ENCODE results near the gene PRXL2B.

Gene PRXL2B

DNA sequence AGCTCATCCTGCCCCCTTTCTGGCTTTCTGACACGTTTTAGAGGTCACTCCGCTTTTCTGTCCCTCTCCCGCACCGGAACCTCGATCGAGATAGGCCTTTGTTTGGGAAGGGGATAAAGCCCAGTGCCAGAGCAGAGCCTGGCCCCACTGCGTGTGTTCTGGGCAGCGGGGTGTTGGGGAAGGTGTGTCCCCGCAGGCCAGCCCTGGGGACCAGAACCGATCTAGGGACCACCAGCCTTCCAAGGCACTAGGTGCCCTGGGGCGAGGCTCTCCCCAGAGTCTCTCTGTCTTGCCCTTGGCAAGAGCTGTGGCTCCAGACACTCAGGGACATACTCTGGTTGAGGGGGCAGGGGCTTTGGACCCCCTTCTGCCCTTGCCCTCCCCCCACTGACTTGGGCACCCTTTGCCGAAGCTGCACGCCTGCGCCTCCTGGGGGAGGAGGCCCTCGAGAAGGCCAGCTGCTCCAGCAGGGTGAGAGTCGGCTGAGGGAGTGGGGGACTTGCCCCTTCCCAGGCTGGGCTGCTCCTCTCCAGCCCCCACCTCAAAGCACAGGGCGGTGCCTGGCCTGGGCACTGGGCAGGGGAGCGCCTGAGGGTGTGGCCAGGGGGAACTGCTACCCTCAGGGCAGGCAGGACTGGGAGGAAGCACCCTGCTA is 16.4 kb downstream of the PRXL2B start:
- DNase-seq = no peak

DNA sequence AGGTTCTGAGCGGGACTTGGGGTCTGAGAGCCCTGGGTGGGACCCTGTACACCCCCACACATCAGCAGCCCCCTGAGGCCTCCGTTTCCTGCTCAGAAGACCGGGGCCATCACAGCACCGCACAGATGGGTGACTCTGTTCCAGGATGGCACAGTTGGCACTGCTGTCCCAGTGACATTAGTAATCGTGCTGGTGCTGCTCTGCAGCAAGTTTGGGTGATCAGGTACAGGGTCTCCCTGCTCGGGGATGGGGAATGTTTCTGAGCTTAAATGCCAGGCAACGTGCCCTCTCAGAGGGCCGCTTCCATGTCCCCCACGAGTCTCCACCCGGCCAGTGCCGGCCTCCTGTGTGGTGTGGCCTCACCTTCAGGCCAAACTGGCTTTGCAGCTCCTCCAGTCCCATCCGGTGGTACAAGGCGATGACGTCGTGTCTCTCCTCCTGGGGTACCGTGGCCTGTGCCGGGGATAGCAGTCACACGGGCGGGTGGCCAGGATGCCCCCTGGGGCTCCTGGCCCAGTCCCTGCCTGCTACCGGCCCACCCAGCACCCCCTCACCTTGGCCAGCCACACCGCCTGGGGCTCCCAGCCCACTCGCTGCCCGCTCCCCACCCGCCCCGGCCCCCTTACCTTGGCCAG is 17.1 kb downstream of the PRXL2B start:
- DNase-seq = no peak

DNA sequence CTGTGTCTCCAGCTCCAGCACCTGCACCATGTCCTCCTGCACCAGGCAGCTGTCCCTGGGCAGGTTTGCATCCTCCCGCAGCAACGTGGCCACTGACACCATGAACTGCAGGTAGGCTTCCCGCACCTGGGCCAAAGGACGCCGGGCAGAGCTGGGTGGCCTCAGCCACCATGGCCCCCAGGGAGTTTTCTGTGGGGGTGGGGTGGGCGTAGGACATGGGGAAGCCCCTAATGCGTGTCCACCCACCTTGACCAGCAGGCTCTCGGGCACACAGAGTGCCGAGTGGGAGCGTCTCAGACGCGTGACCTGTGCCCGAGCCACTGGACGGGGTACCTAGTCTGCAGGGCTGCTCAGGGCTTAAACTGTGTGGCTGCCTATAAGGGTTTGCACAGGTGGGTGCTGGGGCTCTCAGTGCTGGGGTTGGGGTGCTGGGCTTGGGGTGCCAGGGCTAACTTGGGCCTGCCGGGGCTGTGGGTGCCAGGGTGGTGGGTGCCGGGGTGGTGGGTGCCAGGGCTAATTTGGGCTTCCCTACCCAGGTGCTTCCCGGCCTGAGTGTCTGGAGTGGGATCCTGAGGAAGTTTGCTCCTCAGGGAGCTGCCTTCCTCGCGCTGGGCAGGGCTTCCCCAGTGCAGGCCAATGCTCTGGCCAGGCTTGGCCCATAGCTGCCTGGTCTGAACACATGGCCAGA is 17.7 kb downstream of the PRXL2B start:
- DNase-seq = no peak

DNA sequence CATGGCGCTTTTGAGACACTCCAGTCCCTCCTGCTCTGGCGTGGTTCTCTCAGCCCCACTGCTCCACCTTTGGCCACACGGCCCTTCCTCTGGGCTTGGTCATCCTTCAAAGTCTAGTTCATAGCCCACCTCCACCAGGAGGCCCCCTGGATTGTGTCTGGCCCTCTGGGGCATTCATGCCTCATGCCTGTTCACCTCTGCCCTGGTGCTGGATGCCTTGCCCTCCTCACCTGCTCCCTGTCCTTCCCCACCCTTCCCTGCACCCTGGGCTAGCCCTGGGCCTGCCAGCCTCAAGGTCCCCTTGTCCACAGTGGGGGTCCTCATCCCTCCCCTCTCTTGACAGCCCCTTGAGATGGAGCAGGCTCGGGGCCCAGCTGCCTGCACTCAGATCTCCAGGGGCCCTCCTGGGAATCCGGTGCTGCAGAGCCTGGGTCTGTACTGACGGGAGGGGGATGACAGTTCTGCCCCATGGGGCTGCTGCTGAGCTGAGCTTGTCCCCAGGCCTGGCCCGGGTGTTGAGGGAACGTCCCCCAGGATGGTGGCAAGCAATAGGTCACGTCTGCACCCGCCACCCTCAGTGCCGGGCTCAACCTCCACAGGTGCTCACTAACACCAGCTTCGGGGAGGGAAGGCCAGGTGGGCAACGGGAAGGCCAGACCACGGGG is 18.4 kb downstream of the PRXL2B start:
- no peak for DNase-seq

DNA sequence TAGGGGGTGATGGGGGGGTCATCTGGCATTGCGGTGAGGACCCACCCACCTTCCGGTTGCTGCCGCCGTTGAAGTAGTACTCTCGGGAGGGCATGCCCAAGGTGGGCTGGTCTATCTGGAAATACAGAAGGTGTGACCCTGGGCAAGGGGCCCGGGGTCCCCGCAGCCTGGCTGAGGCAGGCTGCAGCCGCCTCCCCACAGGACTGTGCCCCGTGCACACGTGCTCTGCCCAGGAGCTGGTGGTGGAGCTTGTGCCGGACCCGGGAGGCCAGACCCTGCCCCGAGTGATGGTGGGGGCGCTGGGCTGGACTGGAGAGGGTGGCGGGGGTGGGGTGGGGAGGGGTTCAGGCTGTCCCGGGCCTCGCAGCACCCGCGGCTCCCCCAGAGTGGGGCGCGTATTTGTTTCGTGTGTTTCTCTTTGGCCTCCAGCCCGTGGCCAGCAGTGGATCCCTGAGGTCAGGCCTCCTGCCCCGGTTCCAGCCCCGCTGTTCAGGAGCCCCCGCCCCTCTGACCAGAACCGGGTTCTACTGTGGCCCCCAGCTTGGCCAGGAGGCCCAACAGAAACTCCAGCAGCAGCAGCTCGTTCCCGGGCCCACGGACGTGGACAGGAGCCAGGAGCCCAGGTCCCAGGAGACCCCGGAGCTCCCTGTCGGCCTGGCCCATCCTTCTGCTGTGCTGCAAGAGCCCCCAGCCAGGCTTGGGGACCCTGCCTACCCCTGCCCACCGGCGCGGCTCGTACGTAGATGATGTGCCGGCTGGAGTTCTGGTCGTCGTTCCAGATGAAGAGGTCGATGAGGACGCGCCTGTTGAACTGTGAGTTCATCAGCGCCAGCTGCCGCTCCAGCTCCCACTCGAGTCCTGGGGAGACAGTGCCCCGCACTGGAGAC is 19.2 kb downstream of the PRXL2B start:
- no peak for DNase-seq

DNA sequence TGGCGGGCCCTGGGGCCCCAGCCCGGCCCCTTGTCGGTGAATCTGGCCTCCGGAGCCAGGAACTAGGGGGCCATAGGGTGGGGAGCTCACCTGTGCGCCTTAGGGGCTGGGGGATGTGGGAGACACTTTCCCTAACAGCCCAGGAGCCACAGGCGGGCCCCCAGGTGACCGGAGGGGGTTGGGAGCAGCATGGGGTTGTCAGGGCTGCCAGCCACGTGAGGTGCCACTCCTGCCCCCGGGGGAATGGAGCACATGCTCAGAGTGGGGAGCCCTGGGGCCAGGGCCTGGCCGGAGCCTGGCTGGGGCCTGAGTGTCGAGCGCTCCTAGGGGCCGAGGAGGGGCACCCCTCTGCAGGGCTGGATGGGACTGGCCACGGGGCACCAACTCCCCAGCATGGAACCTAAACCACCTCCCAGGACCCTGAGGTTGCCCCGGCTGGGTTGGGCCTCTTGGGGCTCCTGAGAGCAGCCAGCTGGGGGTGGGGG is 19.9 kb downstream of the PRXL2B start:
- DNase-seq = no peak

DNA sequence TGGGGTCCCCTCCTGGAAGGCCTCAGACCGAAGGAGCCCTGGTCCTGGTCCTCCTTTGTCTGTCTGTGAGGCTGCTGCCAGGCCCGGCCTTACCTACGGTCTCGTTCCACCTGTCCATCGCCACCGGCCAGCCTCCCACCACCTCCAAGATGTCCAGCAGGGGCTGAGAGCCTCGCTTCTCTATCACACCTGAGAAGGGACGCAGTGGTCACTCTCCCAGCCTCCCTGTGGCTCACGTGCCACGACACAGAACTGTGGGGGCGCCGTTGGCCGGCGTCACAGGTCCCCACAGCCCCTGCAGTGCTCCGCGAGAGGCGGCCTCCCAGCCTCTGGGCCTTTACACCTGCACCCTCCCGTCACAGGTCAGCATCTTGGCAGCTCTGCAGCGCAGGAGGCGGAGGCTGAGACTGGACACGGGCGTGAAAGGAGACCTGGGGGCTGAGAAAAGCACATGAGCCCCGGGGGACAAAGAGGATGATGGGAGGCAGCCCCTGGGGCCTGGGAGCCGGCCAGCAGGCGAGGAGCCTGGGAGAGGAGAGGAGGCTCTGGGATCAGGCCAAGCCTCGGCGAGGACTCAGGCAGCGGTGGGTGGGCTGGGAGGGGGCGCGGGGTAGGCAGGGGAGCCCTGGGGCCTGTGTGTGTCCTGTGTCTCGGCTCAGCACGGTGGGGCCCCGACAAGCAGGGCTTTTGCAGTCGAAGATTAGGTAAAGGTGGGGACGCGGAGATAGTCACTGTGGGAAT is 20.5 kb downstream of the PRXL2B start:
- no peak for DNase-seq

DNA sequence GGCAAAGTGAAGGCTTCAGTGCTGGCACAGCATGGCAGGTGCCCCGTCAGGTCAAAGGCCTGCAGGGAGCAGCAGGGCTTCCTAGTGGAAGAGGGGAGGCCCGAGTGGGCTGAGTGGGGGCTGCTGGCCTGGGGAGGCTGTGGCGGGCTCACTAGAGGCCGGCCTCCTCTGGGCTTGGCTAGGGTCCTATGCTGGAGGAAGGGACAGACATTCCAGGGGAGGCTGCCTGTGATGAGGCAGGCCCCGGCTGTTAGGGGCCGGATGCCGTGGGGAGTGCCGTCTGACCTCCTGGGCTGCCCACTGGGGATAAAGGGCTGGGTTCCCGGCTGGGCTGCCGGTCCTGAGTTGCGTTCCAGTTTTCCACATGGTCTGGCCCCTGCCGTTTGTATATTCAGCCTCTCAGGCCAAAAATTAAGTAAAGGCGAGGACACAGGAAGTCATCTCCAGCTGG is 21.1 kb downstream of the PRXL2B start:
- DNase-seq = no peak

DNA sequence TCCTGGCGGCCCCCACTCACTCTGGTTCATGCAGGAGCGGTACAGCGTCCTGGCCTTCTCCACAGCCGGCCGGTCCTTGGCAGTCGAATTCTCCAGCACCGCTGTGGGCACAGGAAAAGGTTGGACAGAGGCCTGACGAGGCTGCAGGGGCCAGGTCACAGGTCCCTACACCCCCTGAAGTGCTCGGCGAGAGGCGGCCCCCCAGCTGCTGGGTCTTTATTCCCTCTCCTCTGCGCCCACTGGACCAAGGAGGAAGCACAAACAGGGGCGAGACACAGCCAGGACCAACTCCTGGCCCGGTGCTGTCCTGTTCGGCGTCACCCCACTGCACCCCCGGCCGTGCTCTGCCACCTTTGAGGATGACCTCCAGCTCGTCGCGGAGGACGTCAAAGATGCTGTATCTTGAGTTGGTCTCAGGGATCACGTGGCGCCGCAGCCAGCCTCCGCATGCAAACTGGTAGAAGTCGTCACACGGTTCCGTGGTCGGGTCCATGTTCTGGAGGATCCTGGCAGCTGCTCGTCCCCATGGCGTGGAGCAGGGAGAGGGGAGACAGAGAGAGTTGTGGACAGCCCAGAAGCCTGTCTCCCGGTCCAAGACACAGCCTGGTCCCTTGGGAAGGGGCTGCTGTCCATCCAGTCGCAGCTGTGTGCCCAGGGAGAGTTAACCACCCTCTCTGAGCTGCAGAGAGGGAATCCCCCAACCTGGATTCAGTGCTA is 22.9 kb downstream of the PRXL2B start:
- no peak for DNase-seq

DNA sequence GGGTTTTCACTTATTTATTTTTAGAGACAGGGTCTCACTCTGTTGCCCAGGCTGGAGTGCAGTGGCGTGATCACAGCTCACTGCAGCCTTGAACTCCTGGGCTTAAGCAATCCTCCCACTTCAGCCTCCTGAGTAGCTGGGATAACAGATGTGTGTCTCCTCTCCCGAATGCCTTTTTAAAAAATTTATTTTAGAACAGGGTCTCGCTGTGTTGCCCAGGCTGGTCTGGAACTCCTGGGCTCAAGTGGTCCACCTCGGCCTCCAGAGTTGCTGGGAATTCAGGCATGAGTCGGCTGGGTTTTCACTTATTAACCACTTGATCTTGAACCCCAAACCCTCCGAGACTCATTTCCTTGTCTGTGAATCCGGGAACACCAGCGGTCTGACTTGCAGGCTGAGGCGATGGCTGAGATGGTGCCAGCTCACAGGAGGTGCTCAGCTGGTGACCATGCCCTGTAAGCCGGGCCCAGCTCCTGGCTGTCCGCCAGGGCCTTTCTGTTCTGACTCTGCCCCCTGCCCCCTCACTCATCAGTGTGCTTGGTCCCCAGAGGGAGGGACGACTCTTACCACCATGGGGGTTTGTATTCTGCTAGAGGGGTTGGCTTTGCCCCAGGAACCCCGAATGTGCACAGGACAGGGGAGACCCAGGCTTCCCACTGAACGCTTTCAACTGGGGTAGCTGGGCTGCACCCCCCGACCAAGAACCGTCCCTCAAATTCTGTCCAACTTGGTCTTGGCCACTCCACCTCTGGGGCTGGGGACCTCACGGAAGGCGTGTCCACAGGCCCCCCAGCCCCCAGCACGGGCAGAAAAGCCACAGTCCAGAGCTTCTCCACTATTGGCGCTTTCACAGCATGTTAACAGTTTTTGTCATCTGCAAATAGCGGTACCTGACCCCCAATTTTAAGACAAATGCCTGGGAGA is 23.7 kb downstream of the PRXL2B start:
- DNase-seq = no peak

DNA sequence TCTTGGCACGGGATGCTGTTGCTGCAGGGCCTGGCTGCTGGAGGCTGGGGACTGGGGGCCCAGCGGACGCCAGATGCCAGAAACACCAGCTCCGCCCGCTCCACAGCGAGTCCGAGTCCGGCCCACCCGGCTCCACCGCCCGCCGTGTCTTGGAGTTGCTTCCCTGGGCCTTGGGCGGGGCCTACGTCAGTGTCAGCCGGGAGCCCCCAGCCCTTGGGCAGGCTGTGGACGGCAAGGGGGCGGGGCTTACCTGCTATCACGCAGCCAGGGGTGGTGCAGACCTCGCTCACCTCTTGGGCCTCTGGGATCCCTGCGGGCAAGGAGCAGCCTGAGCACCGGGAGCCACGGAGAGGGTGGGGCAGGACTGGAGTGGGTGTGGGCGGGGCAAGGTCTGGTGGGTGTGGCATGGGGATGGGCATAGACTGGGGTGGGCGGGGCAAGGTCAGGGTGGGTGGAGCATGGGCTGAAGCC is 24.5 kb downstream of the PRXL2B start:
- no peak for DNase-seq

DNA sequence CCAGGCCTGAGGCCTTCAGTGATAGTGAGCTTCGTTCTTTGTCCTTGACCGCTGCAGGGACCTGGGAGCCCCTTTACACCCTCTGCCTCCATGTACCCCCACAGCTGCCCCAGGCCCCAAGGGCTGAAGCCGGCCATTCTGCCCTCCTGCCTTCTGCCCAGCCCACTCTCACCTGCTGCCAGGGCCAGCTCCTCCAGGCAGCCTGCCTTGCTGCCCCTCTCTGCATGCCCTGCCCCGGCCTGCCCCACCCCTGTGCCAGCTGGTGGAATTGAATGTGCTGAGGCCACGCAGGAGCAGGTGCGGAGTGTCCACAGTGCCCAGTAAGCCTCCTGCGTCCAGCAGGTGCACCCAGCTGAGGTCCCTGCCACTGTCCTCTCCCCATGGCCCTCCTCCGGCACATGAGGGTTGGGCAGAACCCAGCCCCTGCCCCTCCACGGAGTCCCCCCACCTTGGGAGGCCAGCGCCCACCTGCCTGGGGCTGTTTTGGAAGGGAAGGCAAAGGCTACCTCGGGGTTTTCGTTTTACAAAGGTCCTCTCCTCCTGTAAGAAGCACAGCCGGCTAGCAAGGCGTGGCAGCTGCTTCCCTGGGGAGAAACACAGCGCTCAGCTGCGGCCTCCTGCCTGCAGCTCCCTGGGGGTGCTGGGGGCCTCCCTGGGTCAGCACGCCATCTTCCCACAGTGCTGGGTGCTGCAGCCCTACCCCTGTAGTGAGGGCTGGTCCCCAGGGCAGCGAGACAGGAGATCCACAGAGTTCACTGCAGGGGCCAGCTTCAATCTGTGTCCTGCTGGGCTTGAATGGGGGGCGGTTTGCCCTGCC is 25.3 kb downstream of the PRXL2B start:
- DNase-seq = no peak

DNA sequence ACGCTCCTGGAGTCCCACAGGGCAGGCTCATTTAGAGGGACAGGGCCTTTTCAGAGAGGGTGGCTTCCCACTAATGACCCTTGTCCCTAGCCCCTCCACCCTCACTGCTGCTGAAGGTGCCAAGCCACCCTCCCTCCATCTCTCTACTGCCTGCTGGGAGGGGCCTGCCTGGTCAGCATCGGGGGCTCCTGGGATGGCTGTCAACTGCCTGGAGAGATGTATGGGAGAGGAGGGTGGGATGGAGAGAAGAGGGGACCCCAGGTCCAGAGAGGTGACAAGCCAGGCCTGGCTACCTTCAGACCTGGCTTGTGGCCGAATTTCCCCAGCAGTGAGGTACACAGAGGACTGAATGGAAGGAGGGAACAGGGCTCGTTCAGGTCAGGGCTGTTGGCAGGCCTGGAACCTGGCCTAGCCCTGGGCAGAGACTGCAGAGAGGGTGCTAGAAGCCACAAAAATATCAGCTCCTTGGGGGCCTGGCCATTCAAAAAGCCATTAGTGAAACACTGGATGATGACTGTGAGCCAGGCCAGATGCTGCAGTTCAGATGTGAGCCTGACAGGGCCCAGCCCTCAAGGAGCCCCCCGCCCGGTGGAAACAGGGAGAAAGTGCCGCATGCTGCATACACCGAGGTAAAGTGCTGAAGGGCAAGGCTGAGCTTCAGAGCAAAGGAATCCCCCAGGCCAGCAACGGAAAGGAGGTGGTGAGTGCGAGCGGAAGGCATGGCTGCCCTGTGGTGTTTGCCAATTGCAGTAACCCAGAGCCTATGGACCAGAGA is 26.2 kb downstream of the PRXL2B start:
- DNase-seq = no peak

DNA sequence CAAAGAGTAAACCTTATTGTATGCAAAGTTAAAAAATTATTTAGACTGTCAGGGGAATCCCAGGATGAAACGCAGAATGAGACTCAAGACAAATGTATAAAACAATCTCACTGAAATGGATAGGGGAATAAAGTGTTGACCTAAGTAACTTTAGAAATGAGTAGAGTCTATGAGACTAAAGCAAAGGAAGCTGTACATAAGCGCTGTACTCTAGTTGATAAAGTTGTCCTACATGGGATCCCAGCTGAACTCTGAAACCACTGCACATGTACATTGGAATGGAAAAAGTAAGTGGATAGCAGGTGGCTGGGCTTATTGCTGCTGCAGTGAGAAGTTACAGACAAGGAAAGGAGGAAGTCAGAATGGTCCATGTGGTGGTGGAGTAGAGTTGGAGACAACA is 27.6 kb downstream of the PRXL2B start:
- no peak for DNase-seq

DNA sequence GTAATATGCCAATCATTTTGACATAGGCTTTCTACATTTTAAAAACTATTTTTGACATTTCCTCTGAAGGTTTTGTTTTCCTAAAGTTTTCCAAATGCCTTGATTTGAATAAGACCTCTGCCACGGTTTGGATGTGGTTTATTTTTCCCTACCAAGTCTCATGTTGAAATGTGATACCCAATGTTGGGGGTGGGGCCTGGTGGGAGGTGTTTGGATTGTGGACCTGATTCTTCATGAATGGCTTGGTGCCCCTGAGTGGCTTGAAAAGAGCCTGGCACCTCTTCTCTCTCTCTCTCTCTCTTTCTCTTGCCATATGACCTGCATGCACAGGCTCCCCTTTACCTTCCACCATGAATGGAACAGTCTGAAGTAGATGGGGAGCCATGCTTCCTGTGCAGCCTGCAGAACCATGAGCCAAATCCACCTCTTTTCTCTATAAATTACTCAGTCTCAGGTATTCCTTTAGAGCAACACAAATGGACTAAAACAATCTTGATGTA is 31.4 kb downstream of the PRXL2B start:
- DNase-seq = no peak

DNA sequence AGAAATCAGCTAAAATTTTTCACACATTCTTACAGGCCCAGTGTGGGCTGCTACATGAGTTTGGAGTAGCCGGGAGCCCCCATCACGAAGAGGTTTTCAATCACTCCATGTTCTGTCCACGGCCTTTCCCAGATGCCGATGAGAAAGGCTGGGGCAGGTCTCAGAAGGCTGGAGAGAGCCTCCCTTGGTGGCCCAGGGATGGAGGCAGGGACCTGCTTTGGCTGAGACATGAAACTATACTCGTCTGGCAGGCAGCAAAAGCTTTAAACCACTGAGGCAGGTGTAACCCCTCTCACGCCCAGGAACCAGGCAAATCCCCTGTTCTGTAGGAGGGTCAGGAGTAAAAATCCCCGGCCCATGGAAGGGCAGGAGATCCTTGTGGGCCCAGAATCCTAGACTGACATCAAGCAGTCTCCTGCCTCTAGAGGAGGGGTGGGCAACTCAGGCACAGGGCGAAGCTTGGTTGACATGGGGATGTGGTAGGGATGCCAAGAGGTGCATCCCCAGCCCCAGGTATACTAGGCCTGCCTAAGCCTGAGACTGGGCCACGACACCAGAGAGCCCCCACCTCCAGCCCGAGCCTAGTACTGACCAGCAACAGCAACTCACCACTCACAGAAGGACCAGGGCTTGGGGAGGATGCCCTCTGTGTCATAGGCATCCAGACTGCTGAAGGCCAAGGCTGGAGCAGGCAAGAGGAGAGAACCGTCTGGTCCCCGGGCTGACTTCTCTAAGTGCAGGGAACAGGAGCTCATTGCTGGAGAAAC is 37.2 kb downstream of the PRXL2B start:
- no peak for DNase-seq

DNA sequence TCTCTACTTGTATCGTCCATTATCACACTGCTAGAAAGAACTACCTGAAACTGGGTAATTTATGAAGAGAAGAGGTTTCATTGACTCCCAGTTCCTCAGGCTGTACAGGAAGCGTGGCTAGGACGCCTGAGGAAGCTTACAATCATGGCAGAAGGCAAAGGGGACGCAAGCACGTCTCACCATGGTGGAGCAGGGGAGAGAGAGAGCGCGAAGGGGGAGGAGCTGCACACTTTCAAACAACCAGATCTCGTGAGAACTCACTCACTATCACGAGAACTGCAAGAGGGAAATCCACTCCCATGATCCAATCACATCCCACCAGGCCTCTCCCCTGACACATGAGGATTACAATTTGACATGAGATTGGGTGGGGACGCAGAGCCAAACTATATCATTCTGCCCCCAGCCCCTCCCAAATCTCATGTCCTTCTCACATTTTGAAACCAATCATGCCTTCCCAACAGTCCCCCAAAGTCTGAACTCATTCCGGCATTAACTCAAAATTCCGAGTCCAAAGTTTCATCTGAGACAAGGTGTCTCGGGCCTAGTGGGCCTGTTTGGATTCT is 38.2 kb downstream of the PRXL2B start:
- DNase-seq = no peak
